Astrocyte (in vitro differentiated cells and primary cell): ENCODE data around the gene SPTB. TPM values are rescaled to one million over a fixed set of nuclear protein-coding genes. Genes with fewer than 3 reads are reported as not detected.

Source experiments
- DNase-seq: peaks from one replicate; pipeline ENCODE4 v3.0.0-alpha.2; 2010; ENCODE audit warnings: low read depth
- FAIRE-seq: peaks from 2 replicates; lab custom pipeline; 2011; peaks lifted over from hg19 to GRCh38; lab: Jason Lieb, UNC
- H2AFZ ChIP-seq: 2 replicates; pipeline ENCODE4 v1.6.0; 2012; ENCODE audit warnings: low read depth, low read length, inconsistent platforms
- H3K27ac ChIP-seq: 2 replicates; pipeline ENCODE4 v1.5.1; 2011; ENCODE audit warnings: low read depth, low read length, inconsistent platforms
- H3K27me3 ChIP-seq: 2 replicates; pipeline ENCODE4 v1.6.0; 2011; ENCODE audit warnings: low read length, inconsistent platforms; ENCODE audit not compliant: insufficient read depth
- H3K36me3 ChIP-seq: 2 replicates; pipeline ENCODE4 v1.5.1; 2011; ENCODE audit warnings: low read length, inconsistent platforms; ENCODE audit not compliant: insufficient read depth
- H3K4me1 ChIP-seq: 2 replicates; pipeline ENCODE4 v1.5.1; 2011; ENCODE audit warnings: low read length, inconsistent platforms; ENCODE audit not compliant: insufficient read depth
- H3K4me2 ChIP-seq: 2 replicates; pipeline ENCODE4 v1.6.0; 2012; ENCODE audit warnings: low read length, inconsistent platforms
- H3K4me3 ChIP-seq: 2 replicates; pipeline ENCODE4 v1.5.1; 2011; ENCODE audit warnings: low read depth, mild to moderate bottlenecking, low read length, inconsistent platforms; ENCODE audit not compliant: insufficient read depth
- H3K79me2 ChIP-seq: 2 replicates; pipeline ENCODE4 v1.6.0; 2012; ENCODE audit warnings: mild to moderate bottlenecking, low read length, inconsistent platforms; ENCODE audit not compliant: insufficient read depth
- H3K9ac ChIP-seq: 2 replicates; pipeline ENCODE4 v1.6.0; 2012; ENCODE audit warnings: mild to moderate bottlenecking, low read length, inconsistent platforms
- H3K9me3 ChIP-seq: 2 replicates; pipeline ENCODE4 v1.5.1; 2012; ENCODE audit warnings: low read depth, mild to moderate bottlenecking, low read length, inconsistent platforms; ENCODE audit not compliant: insufficient read depth
- H4K20me1 ChIP-seq: 2 replicates; pipeline ENCODE4 v1.6.0; 2012; ENCODE audit warnings: low read length, inconsistent platforms; ENCODE audit not compliant: insufficient read depth
- H3K27ac Mint-ChIP-seq: one replicate; pipeline ENCODE4 v1.8.0; 2021; ENCODE audit warnings: mild to moderate bottlenecking, mixed read lengths; ENCODE audit not compliant: unreplicated experiment
- H3K27me3 Mint-ChIP-seq: one replicate; pipeline ENCODE4 v1.8.0; 2021; ENCODE audit warnings: low read depth, mixed read lengths; ENCODE audit not compliant: unreplicated experiment
- H3K36me3 Mint-ChIP-seq: one replicate; pipeline ENCODE4 v1.8.0; 2021; ENCODE audit warnings: low read depth, mixed read lengths; ENCODE audit not compliant: unreplicated experiment
- H3K4me1 Mint-ChIP-seq: one replicate; pipeline ENCODE4 v1.8.0; 2021; ENCODE audit warnings: low read depth, mixed read lengths; ENCODE audit not compliant: unreplicated experiment
- H3K4me3 Mint-ChIP-seq: one replicate; pipeline ENCODE4 v1.8.0; 2021; ENCODE audit warnings: mild to moderate bottlenecking, moderate library complexity, mixed read lengths; ENCODE audit not compliant: unreplicated experiment
- H3K9me3 Mint-ChIP-seq: one replicate; pipeline ENCODE4 v1.8.0; 2021; ENCODE audit warnings: mild to moderate bottlenecking, mixed read lengths; ENCODE audit not compliant: unreplicated experiment
- CTCF ChIP-seq: IDR thresholded peaks from 2 replicates; pipeline ENCODE4 v1.5.1; 2011; ENCODE audit warnings: low read depth, mild to moderate bottlenecking, inconsistent platforms, low read length, moderate library complexity; ENCODE audit not compliant: insufficient read depth
- EZH2 ChIP-seq: IDR thresholded peaks from 2 replicates; pipeline ENCODE4 v1.6.1; 2012; ENCODE audit warnings: mild to moderate bottlenecking, low read length, inconsistent platforms; ENCODE audit not compliant: insufficient read depth
- total RNA-seq: library from RNA; stranded (reverse); gene quantifications from 2 replicates; pipeline ENCODE4 v1.2.1, GENCODE V29; 2021

Gene SPTB
- total RNA-seq, 1 donor from 2014 or later = 0.32 TPM

GRCh38 chr14:64804754-64805260 lies 74.9 kb downstream of the SPTB start:
- H3K4me1 Mint-ChIP-seq = peaks cover 23% of the 10 kb centered on the region
- H3K27me3 ChIP-seq = no peaks in the 10 kb centered on the region
- TF ChIP-seq CTCF = no peak
- TF ChIP-seq EZH2 = no peak
- H3K79me2 ChIP-seq = no peaks in the 10 kb centered on the region
- FAIRE-seq (no peak), DNase-seq (no peak)
- no peaks in the 10 kb centered on the region for H4K20me1 ChIP-seq
- H3K27ac Mint-ChIP-seq = no peak overlapping the region
- H2AFZ ChIP-seq = no peak overlapping the region
- no peak overlapping the region for H3K27ac ChIP-seq
- H3K4me3 Mint-ChIP-seq = no peak overlapping the region
- H3K27me3 Mint-ChIP-seq = peaks cover 7% of the 10 kb centered on the region
- no peaks in the 10 kb centered on the region for H3K9me3 Mint-ChIP-seq
- peaks cover 28% of the 10 kb centered on the region for H3K4me1 ChIP-seq
- no peaks in the 10 kb centered on the region for H3K36me3 Mint-ChIP-seq
- no peak overlapping the region for H3K4me2 ChIP-seq
- H3K9ac ChIP-seq = no peak overlapping the region
- H3K36me3 ChIP-seq = no peaks in the 10 kb centered on the region
- no peak overlapping the region for H3K4me3 ChIP-seq
- no peaks in the 10 kb centered on the region for H3K9me3 ChIP-seq

- no peak overlapping the region for H3K27ac Mint-ChIP-seq
- peaks cover 16% of the 10 kb centered on the region for H3K4me1 Mint-ChIP-seq
- no peak overlapping the region for H3K27ac ChIP-seq
- no peak overlapping the region for H3K9ac ChIP-seq
- no peak overlapping the region for H3K4me3 ChIP-seq
- DNase-seq (no peak), FAIRE-seq (peak; percentile 39)
- no peaks in the 10 kb centered on the region for H3K9me3 ChIP-seq
- H3K79me2 ChIP-seq = no peaks in the 10 kb centered on the region
- peaks cover 16% of the 10 kb centered on the region for H3K27me3 Mint-ChIP-seq
- no peak overlapping the region for H3K4me3 Mint-ChIP-seq
- no peak overlapping the region for H3K4me2 ChIP-seq
- TF ChIP-seq CTCF (peak; percentile 40), EZH2 (no peak)
- H3K36me3 Mint-ChIP-seq = no peaks in the 10 kb centered on the region
- H3K27me3 ChIP-seq = no peaks in the 10 kb centered on the region
- no peak overlapping the region for H2AFZ ChIP-seq
- no peaks in the 10 kb centered on the region for H3K9me3 Mint-ChIP-seq
- H3K36me3 ChIP-seq = no peaks in the 10 kb centered on the region
- no peaks in the 10 kb centered on the region for H4K20me1 ChIP-seq
- H3K4me1 ChIP-seq = peaks cover 18% of the 10 kb centered on the region
Measured at GRCh38 chr14:64801800-64802199, 77.9 kb downstream of the SPTB start.

- Histone ChIP-seq H3K79me2 (no peaks in the 10 kb centered on the region), H4K20me1 (no peaks in the 10 kb centered on the region), H3K36me3 (no peaks in the 10 kb centered on the region), H3K9ac (no peak overlapping the region), H3K27ac (no peak overlapping the region), H3K4me3 (no peak overlapping the region), H3K4me2 (no peak overlapping the region), H2AFZ (no peak overlapping the region), H3K9me3 (no peaks in the 10 kb centered on the region), H3K4me1 (peaks cover 11% of the 10 kb centered on the region), H3K27me3 (no peaks in the 10 kb centered on the region)
- TF ChIP-seq EZH2 = no peak
- TF ChIP-seq CTCF = no peak
- H3K27me3 Mint-ChIP-seq = peaks cover 17% of the 10 kb centered on the region
- DNase-seq (no peak), FAIRE-seq (no peak)
- no peaks in the 10 kb centered on the region for H3K9me3 Mint-ChIP-seq
- no peak overlapping the region for H3K4me3 Mint-ChIP-seq
- H3K36me3 Mint-ChIP-seq = no peaks in the 10 kb centered on the region
- H3K4me1 Mint-ChIP-seq = peaks cover 11% of the 10 kb centered on the region
- no peak overlapping the region for H3K27ac Mint-ChIP-seq
Measured at GRCh38 chr14:64801046-64801445, 78.7 kb downstream of the SPTB start.
